ENCODE data around the gene PRKCB.

DNA sequence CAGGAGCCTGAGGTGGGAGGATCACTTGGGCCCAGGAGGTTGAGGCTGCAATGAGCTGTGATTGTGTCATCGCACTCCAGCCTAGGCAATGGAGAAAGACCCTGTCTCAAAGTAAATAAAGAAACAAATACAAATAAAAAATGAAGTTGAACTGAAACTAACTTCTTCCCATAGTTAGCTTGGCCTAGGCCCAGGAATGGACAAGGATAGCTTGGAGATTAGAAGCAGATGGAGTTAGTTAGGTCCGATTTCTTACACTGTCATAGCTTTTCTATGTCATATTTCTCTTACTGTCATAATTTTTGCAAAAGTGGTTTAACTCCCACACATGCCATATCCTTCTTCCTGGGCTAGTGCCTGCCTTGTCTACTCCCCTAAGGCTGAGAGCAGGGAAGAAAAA is 265.6 kb downstream of the PRKCB start:
- TF ChIP-seq, protein P1, sequence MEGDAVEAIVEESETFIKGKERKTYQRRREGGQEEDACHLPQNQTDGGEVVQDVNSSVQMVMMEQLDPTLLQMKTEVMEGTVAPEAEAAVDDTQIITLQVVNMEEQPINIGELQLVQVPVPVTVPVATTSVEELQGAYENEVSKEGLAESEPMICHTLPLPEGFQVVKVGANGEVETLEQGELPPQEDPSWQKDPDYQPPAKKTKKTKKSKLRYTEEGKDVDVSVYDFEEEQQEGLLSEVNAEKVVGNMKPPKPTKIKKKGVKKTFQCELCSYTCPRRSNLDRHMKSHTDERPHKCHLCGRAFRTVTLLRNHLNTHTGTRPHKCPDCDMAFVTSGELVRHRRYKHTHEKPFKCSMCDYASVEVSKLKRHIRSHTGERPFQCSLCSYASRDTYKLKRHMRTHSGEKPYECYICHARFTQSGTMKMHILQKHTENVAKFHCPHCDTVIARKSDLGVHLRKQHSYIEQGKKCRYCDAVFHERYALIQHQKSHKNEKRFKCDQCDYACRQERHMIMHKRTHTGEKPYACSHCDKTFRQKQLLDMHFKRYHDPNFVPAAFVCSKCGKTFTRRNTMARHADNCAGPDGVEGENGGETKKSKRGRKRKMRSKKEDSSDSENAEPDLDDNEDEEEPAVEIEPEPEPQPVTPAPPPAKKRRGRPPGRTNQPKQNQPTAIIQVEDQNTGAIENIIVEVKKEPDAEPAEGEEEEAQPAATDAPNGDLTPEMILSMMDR (IDR thresholded peaks at IDR 0.05; ENCODE audit: low read depth, low read length, poor library complexity, severe bottlenecking): no peak
- TF ChIP-seq EZH2phosphoT487 (IDR thresholded peaks at IDR 0.05; ENCODE audit: borderline replicate concordance, low read length): no peak
